HL-60 (cell line): ENCODE results near the gene TLCD1.
A peak's percentile ranks its signal among the peaks of the same experiment; 100 is the strongest.

ENCODE experiments used
- DNase-seq, 2 experiments: peaks; one replicate each; pipeline ENCODE4 v3.0.0-alpha.2; 2010 to 2020; ENCODE audit warnings: low read depth in 1 of 2, low spot score in 1 of 2
- H3K27ac ChIP-seq: fragments of 250-450 bp; sonication (Bioruptor Pico); replicated peaks from 2 replicates; pipeline ENCODE4 v1.5.1; 2020; ENCODE audit warnings: mild to moderate bottlenecking, moderate library complexity
- H3K27me3 ChIP-seq: fragments of 250-450 bp; sonication (Bioruptor Pico); 2 replicates; pipeline ENCODE4 v1.5.1; 2021; ENCODE audit warnings: mild to moderate bottlenecking, moderate library complexity; ENCODE audit not compliant: insufficient read depth, poor library complexity, severe bottlenecking
- H3K4me3 ChIP-seq: replicated peaks from 2 replicates; pipeline ENCODE4 v1.5.1; 2011; ENCODE audit warnings: mild to moderate bottlenecking, control low read depth, low read length; ENCODE audit not compliant: insufficient read depth
- CTCF ChIP-seq: IDR thresholded peaks from one replicate; pipeline ENCODE4 v1.5.1; 2011; ENCODE audit warnings: low read length, control low read depth, inconsistent platforms; ENCODE audit not compliant: insufficient read depth
- GABPA ChIP-seq: IDR thresholded peaks from 2 replicates; pipeline ENCODE4 v1.6.1; 2012; ENCODE audit warnings: low read depth
- POLR2AphosphoS5 ChIP-seq: IDR thresholded peaks from 2 replicates; pipeline ENCODE4 v1.6.1; 2012; ENCODE audit warnings: low read depth
- SPI1 ChIP-seq: IDR thresholded peaks from 2 replicates; pipeline ENCODE4 v1.6.1; 2012; ENCODE audit warnings: low read depth, mild to moderate bottlenecking, borderline replicate concordance
- TF ChIP-seq, protein P1 (sequence below): IDR thresholded peaks from 2 replicates; pipeline ENCODE4 v1.6.1; 2012; ENCODE audit warnings: low read depth; ENCODE audit not compliant: insufficient replicate concordance

The TLCD1 gene

GRCh38 chr17:28744972-28745785 is 19.1 kb upstream of the TLCD1 start:
- no peak for TF ChIP-seq POLR2AphosphoS5
- TF ChIP-seq, protein P1, sequence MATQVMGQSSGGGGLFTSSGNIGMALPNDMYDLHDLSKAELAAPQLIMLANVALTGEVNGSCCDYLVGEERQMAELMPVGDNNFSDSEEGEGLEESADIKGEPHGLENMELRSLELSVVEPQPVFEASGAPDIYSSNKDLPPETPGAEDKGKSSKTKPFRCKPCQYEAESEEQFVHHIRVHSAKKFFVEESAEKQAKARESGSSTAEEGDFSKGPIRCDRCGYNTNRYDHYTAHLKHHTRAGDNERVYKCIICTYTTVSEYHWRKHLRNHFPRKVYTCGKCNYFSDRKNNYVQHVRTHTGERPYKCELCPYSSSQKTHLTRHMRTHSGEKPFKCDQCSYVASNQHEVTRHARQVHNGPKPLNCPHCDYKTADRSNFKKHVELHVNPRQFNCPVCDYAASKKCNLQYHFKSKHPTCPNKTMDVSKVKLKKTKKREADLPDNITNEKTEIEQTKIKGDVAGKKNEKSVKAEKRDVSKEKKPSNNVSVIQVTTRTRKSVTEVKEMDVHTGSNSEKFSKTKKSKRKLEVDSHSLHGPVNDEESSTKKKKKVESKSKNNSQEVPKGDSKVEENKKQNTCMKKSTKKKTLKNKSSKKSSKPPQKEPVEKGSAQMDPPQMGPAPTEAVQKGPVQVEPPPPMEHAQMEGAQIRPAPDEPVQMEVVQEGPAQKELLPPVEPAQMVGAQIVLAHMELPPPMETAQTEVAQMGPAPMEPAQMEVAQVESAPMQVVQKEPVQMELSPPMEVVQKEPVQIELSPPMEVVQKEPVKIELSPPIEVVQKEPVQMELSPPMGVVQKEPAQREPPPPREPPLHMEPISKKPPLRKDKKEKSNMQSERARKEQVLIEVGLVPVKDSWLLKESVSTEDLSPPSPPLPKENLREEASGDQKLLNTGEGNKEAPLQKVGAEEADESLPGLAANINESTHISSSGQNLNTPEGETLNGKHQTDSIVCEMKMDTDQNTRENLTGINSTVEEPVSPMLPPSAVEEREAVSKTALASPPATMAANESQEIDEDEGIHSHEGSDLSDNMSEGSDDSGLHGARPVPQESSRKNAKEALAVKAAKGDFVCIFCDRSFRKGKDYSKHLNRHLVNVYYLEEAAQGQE = no peak
- no peak for TF ChIP-seq CTCF
- no peak for TF ChIP-seq SPI1
- TF ChIP-seq GABPA = no peak
- H3K4me3 ChIP-seq = peak overlapping the region; percentile 46
- H3K27me3 ChIP-seq = no peaks in the 10 kb centered on the region
- no peak for DNase-seq
- H3K27ac ChIP-seq = no peak overlapping the region

DNA sequence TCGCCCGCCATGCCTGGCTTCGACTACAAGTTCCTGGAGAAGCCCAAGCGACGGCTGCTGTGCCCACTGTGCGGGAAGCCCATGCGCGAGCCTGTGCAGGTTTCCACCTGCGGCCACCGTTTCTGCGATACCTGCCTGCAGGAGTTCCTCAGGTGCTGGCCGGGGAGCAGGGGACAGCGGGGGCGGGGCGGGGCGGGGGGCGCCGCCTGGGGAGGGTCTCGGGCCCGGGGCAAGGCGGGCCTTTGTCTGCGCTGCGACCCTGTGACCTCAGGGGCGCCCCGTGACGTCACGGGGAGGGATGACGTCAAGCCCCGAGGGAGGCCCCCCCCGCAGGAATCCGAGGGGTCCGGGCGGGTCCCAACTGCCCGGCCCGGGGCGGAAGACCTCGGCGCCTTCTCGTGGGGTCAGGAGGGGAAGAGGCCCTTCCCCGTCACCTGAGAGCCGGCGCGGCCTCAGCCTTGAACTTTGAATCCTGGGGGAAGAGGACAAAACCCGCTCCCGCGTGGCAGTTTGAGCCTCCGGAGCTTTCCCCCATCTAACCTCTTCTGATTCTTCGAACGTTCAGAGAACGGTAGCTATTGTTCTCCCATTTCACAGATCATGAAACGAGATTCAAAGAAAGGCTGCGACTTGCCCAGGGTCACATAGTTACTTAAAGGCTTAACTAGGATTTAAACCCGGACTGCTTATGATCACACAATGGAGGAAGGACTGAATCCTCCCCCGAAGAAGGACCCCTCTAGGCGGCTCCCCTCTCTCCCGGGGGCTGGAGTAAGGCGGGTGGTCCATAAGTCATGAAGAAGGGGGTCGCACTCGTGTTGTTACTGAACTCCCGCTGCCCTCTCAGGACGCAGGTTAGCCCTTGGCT is 18.3 kb upstream of the TLCD1 start:
- TF ChIP-seq POLR2AphosphoS5 = no peak; the same call in 1 of the 2 replicates
- TF ChIP-seq GABPA = no peak
- Histone ChIP-seq H3K27ac (peak overlapping the region; percentile 48), H3K27me3 (no peaks in the 10 kb centered on the region), H3K4me3 (peak overlapping the region; percentile 46)
- DNase-seq = peak in 1 of 2 experiments; percentile 57

DNA sequence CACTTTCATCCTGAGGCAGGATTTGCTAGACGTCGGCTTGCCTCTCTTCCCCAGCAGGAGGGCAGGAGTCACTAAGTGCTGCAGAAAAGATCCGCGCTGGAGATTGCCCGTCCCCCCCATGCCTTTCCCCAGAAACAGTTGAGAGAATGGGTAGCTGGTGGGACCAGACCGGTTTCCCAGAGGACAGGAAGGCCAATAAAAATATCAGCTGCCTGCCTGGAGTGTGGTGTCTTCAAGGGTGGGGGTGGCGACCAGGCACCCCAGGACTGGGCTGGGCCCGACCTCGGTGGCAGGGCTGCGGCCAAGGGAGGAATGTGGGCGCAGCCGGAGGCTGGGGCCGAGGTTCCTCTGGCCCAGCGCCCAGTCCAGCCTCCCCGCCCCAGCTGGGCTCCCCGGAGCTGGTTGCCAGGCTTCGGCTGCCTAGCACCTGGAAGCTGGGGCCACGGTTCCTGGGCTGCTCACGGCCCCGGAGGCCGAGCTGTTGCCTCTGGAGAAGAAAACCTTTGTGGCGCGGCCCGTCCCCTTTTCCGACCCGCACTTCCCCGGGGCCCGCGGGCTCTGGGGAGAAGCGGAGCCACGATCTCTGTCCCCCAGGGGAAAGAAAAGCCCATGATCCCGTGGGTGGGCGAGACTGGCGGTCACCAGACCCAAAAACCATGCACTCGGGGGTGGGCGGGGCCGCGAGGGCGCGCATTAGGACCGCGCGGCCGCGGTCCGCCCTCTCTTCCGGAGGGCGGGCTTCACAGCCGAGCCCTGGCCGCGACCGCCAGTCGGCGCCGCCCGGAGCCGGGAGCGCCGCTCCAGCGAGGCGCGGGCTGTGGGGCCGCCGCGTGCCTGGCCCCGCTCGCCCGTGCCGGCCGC is 17.4 kb upstream of the TLCD1 start, which contains the start of gene TRAF4:
TRAF4 (plus strand) TSS at position 769 of the 861 bp plus-strand sequence. CDS start 102 bp downstream, outside the sequence.
- peak within 1 kb of the TSS; percentile 54 for H3K4me3 ChIP-seq
- no peaks in the 10 kb centered on the region for H3K27me3 ChIP-seq
- TF ChIP-seq SPI1 = no peak
- no peak for TF ChIP-seq CTCF
- no peak for TF ChIP-seq GABPA
- TF ChIP-seq POLR2AphosphoS5 = peak; percentile 13; the same call in 1 of the 2 replicates
- peak within 1 kb of the TSS; percentile 73 for H3K27ac ChIP-seq
- DNase-seq = peak; percentile 66 to 73

DNA sequence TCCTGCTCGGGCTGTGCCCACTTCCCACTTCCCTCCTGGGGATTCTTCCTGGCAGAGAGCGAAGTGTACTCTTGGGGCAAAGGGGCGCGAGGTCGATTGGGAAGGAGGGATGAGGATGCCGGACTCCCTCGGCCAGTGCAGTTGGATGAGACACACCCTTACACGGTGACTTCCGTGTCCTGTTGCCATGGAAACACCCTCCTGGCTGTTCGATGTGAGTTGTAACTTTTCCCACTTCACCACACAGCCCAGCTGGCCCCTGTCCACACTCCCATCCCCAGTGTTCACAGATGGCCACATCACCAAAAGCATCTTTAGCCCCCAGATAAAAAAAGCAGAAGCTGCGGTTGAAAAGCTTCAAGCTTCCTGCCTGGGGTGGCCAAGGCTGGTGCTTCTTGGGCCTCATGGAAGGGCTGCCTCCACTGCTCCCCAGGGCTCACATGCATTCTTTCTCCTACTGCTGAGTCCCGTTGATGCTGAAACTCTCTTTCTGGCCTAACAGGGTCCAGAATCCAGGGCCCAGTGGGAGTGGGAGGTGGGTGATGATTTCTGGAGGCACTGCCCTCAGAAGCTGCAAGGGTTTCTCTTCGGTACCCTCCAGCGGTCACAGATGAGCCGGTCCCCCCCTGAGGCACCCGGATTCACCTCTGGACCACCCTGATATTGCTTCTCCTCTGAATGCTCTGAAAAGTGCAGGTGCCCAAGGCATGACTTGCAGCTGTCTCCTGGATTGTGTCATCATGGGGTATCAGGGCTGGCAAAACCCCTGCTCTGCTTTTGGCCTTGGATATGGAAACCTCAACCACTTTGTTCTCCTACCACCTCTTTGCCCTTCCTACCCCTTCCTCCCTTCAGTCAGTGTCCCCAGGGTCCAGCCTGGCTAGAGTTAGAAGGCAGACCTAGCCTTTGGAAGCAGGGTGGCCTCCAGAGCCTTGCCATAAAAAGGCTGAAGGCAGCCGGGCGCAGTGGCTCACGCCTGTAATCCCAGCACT is 15.6 kb upstream of the TLCD1 start:
- H3K27ac ChIP-seq = peak overlapping the region; percentile 57
- no peaks in the 10 kb centered on the region for H3K27me3 ChIP-seq
- TF ChIP-seq SPI1 = peak; percentile 85
- TF ChIP-seq CTCF = no peak
- TF ChIP-seq POLR2AphosphoS5 = peak; percentile 96
- DNase-seq = peak; percentile 91 to 93
- H3K4me3 ChIP-seq = no peak overlapping the region
